ENCODE data around the gene FOXC2. TPM values are rescaled to one million over a fixed set of nuclear protein-coding genes. Genes with fewer than 3 reads are reported as not detected.

Gene FOXC2
- total and polyA plus RNA-seq, 2 donors (not counting 1 experiment from before 2014, with no cell fraction given), result not detected

GRCh38 chr16:86530251-86531190, 36.1 kb upstream of the FOXC2 start:
- H3K36me3 ChIP-seq (replicated peaks in 1 of 2; ENCODE audit: control extremely low read depth in 1 of 2, control insufficient read depth in 1 of 2, extremely low read depth in 1 of 2, insufficient read depth in 2 of 2, low read length in 1 of 2), result peaks cover 0 to 3% of the 10 kb centered on the region in 2 experiments
- H3K9me3 Mint-ChIP-seq (ENCODE audit: insufficient read depth), result no peaks in the 10 kb centered on the region
- no peak overlapping the region for H3K4me3 Mint-ChIP-seq
- peaks cover 0 to 2% (median 0%) of the 10 kb centered on the region in 3 donors for H3K9me3 ChIP-seq (ENCODE audit: control extremely low read depth in 1 of 3, control insufficient read depth in 2 of 3, insufficient read depth in 1 of 3, low read length in 2 of 3)
- no peak overlapping the region for H3K27ac Mint-ChIP-seq
- WGBS (ENCODE audit: insufficient coverage), result 96% methylated on average over 24 of the region's 31 CpGs
- POLR2A ChIA-PET, result no interaction called here
- H2AFZ ChIP-seq (ENCODE audit: insufficient read depth, low read depth, low read length, poor library complexity, severe bottlenecking), result no peak overlapping the region
- no peak for ATAC-seq (ENCODE audit: low read depth)
- intact Hi-C loops (cut with micrococcal nuclease), result no loop called here
- no peaks in the 10 kb centered on the region for H3K4me1 ChIP-seq (ENCODE audit: control insufficient read depth in 2 of 2, insufficient read depth in 2 of 2, low read length in 2 of 2)
- H3K4me3 ChIP-seq (ENCODE audit: control extremely low read depth in 1 of 5, extremely low read depth in 1 of 5, insufficient read depth in 1 of 5, low read depth in 2 of 5, low read length in 4 of 5), result no peak overlapping the region
- H3K4me2 ChIP-seq (replicated peaks; ENCODE audit: low read depth, low read length, poor library complexity, severe bottlenecking), result no peak overlapping the region
- no peak for DNase-seq
- H3K79me2 ChIP-seq (ENCODE audit: control insufficient read depth, insufficient read depth, low read length), result no peaks in the 10 kb centered on the region
- no peak overlapping the region for H3K9ac ChIP-seq (ENCODE audit: low read length)
- TF ChIP-seq CTCF (IDR thresholded peaks at IDR 0.05), result no peak
- TF ChIP-seq EZH2 (IDR thresholded peaks at IDR 0.05; ENCODE audit: borderline replicate concordance, insufficient read depth, low read depth, low read length, poor library complexity, severe bottlenecking), result no peak
- CTCF ChIA-PET, result interaction anchor here (1.0 kb wide), 1 partner anchor 12 kb away, joined by 4 read pairs; no protein-coding TSS in a partner anchor
- H3K27ac ChIP-seq (ENCODE audit: low read length in 2 of 2), result no peak overlapping the region
- H3K27me3 Mint-ChIP-seq, result no peaks in the 10 kb centered on the region
- H4K20me1 ChIP-seq (ENCODE audit: control insufficient read depth, insufficient read depth, low read length, poor library complexity, severe bottlenecking), result no peaks in the 10 kb centered on the region
- no peaks in the 10 kb centered on the region for H3K27me3 ChIP-seq (replicated peaks in 1 of 4; ENCODE audit: control extremely low read depth in 1 of 4, control insufficient read depth in 3 of 4, insufficient read depth in 4 of 4, low read length in 3 of 4)
- no peaks in the 10 kb centered on the region for H3K4me1 Mint-ChIP-seq

- Histone ChIP-seq H3K27ac (ENCODE audit: low read length in 2 of 2) (no peak overlapping the region), H3K4me3 (ENCODE audit: control extremely low read depth in 1 of 5, extremely low read depth in 1 of 5, insufficient read depth in 1 of 5, low read depth in 2 of 5, low read length in 4 of 5) (no peak overlapping the region), H3K4me1 (ENCODE audit: control insufficient read depth in 2 of 2, insufficient read depth in 2 of 2, low read length in 2 of 2) (no peaks in the 10 kb centered on the region), H3K79me2 (ENCODE audit: control insufficient read depth, insufficient read depth, low read length) (no peaks in the 10 kb centered on the region), H3K9me3 (ENCODE audit: control extremely low read depth in 1 of 3, control insufficient read depth in 2 of 3, insufficient read depth in 1 of 3, low read length in 2 of 3) (peaks cover 0 to 2% (median 0%) of the 10 kb centered on the region in 3 donors), H3K36me3 (replicated peaks in 1 of 2; ENCODE audit: control extremely low read depth in 1 of 2, control insufficient read depth in 1 of 2, extremely low read depth in 1 of 2, insufficient read depth in 2 of 2, low read length in 1 of 2) (peaks cover 3% of the 10 kb centered on the region in 2 experiments), H3K4me2 (replicated peaks; ENCODE audit: low read depth, low read length, poor library complexity, severe bottlenecking) (no peak overlapping the region), H3K9ac (ENCODE audit: low read length) (no peak overlapping the region), H2AFZ (ENCODE audit: insufficient read depth, low read depth, low read length, poor library complexity, severe bottlenecking) (no peak overlapping the region), H3K27me3 (replicated peaks in 1 of 4; ENCODE audit: control extremely low read depth in 1 of 4, control insufficient read depth in 3 of 4, insufficient read depth in 4 of 4, low read length in 3 of 4) (no peaks in the 10 kb centered on the region), H4K20me1 (ENCODE audit: control insufficient read depth, insufficient read depth, low read length, poor library complexity, severe bottlenecking) (no peaks in the 10 kb centered on the region)
- WGBS (ENCODE audit: insufficient coverage), result 100% methylated on average over 6 of the region's 7 CpGs
- Mint-ChIP-seq H3K27ac (no peak overlapping the region), H3K4me1 (no peaks in the 10 kb centered on the region), H3K9me3 (ENCODE audit: insufficient read depth) (no peaks in the 10 kb centered on the region), H3K4me3 (no peak overlapping the region), H3K27me3 (no peaks in the 10 kb centered on the region)
- TF ChIP-seq CTCF (IDR thresholded peaks at IDR 0.05) (no peak), EZH2 (IDR thresholded peaks at IDR 0.05; ENCODE audit: borderline replicate concordance, insufficient read depth, low read depth, low read length, poor library complexity, severe bottlenecking) (no peak)
- intact Hi-C loops (cut with micrococcal nuclease), result no loop called here
- DNase-seq (no peak), ATAC-seq (ENCODE audit: low read depth) (no peak)
- POLR2A ChIA-PET, result no interaction called here
- CTCF ChIA-PET, result interaction anchor here (1.0 kb wide), 1 partner anchor 13 kb away, joined by 4 read pairs; no protein-coding TSS in a partner anchor
Measured at GRCh38 chr16:86531191-86531545, 35.5 kb upstream of the FOXC2 start.
